ENCODE measurements around the gene MPZL1. TPM values are rescaled to one million over a fixed set of nuclear protein-coding genes. Genes with fewer than 3 reads are reported as not detected.
"Not testable (repeated sequence)": the region's sequence is repeated elsewhere in the genome, so short reads cannot be mapped to it uniquely, and the experiment has no call there.

The MPZL1 gene
- total RNA-seq, 1 donor, result 112 TPM

DNA sequence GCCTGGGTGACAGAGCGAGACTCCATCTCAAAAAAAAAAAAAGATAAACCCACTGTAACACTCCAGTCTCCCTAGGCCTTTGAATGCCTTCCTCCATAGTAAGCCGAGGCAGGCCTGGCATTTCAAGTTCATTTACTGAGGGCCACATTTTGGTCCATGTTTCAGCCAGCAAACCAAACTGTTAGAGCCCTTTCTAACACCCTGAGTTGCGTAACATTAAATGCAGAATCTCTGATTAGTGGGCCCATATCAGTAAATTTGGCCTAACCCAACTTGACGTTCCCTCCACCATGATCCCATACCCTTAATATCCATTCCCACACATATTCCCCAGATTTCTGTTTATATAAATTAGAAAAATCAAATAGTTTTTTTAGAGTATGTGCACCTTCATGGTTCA, 12.4 kb downstream of the MPZL1 start:
- TF ChIP-seq CTCF (IDR thresholded peaks at IDR 0.05; ENCODE audit: insufficient read depth, low read length), result no peak
- no peak overlapping the region for H3K4me3 ChIP-seq (ENCODE audit: low read depth, low read length)
- DNase-seq (ENCODE audit: low read depth), result no peak

GRCh38 chr1:167734841-167735240, 13.1 kb downstream of the MPZL1 start:
- no peak for TF ChIP-seq CTCF (IDR thresholded peaks at IDR 0.05; ENCODE audit: insufficient read depth, low read length)
- DNase-seq (ENCODE audit: low read depth), result no peak
- no peak overlapping the region for H3K4me3 ChIP-seq (ENCODE audit: low read depth, low read length)

- no peak for DNase-seq (ENCODE audit: low read depth)
- no peak overlapping the region for H3K4me3 ChIP-seq (ENCODE audit: low read depth, low read length)
- no peak for TF ChIP-seq CTCF (IDR thresholded peaks at IDR 0.05; ENCODE audit: insufficient read depth, low read length)
Observed at GRCh38 chr1:167737169-167737568, 15.4 kb downstream of the MPZL1 start.

DNA sequence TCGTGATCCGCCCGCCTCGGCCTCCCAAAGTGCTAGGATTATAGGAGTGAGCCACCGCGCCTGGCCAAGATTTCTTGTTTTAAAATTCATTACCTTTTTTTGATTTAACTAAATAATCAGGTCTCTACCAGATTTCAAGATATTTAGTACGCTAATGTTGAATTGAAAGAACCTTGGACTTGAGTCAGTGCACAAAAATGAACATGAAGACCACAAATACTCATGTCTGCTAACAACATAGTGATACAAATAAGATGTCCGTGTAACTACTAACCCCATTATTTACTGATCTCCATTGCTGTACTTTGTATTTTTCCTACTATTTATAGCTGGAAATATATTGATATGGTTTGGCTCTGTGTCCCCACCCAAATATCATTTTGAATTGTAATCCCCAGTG, 16.4 kb downstream of the MPZL1 start:
- H3K4me3 ChIP-seq (ENCODE audit: low read depth, low read length), result no peak overlapping the region
- no peak for TF ChIP-seq CTCF (IDR thresholded peaks at IDR 0.05; ENCODE audit: insufficient read depth, low read length)
- no peak for DNase-seq (ENCODE audit: low read depth)

- DNase-seq (ENCODE audit: low read depth), result peak; percentile 55
- H3K4me3 ChIP-seq (ENCODE audit: low read depth, low read length), result no peak overlapping the region
- no peak for TF ChIP-seq CTCF (IDR thresholded peaks at IDR 0.05; ENCODE audit: insufficient read depth, low read length)
Observed at GRCh38 chr1:167739752-167740151, 18.0 kb downstream of the MPZL1 start.

GRCh38 chr1:167741103-167741502, 19.3 kb downstream of the MPZL1 start:
- H3K4me3 ChIP-seq (ENCODE audit: low read depth, low read length); DNase-seq (ENCODE audit: low read depth): not testable (repeated sequence)

- DNase-seq (ENCODE audit: low read depth); H3K4me3 ChIP-seq (ENCODE audit: low read depth, low read length): not testable (repeated sequence)
Observed at GRCh38 chr1:167742392-167743057, 20.7 kb downstream of the MPZL1 start.

DNA sequence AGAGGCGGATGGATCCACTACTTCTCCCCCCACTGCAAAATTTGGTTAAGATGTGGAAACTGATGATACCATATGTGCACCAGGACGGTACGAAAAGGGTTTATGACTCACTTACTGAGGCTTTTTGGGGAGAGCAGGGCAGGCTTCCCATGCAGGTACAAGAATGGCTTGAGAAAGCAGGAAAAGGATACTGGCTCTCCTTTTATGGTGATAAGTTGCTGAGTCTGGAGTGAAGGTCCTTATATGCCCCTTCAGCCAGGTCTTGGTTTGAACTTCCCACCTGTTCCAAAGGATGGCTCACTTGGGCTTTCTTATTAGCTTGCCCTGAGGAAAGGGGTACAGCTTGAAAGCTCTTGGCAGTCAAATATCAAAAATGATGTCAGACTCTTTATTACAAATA, 23.1 kb downstream of the MPZL1 start:
- no peak for TF ChIP-seq CTCF (IDR thresholded peaks at IDR 0.05; ENCODE audit: insufficient read depth, low read length)
- no peak overlapping the region for H3K4me3 ChIP-seq (ENCODE audit: low read depth, low read length)

More for the DNA sequence above, 23.1 kb downstream of the MPZL1 start:
- no peak for DNase-seq (ENCODE audit: low read depth)

Data from fibroblast of the aortic adventitia (primary cell).